Adrenal gland (tissue), 12 donors: ENCODE results near the gene DOCK1. TPM values are rescaled to one million over a fixed set of nuclear protein-coding genes. Genes with fewer than 3 reads are reported as not detected.

Experiments used
- DNase-seq, 7 donors: peaks; one replicate each; pipeline ENCODE4 v3.0.0-alpha.2; 2019 to 2020
- H3K27ac ChIP-seq, 5 donors: fragments of 200-600 bp; sonication (generic) in 4 of 5; 1 replicate in 3 of 5; 2 replicates in 2 of 5; pipeline versions ENCODE4 v1.5.1 to v1.8.0; 2016 to 2020; ENCODE audit warnings: mild to moderate bottlenecking in 1 of 5
- H3K27me3 ChIP-seq: fragments of 200-600 bp; 2 replicates; pipeline ENCODE4 v1.8.0; 2021
- H3K36me3 ChIP-seq, 2 donors: fragments of 200-600 bp; replicated peaks in 1 of 2; 1 replicate in 1 of 2; 2 replicates in 1 of 2; pipeline versions ENCODE4 v1.5.1 to v1.8.0; 2018 to 2022
- H3K4me1 ChIP-seq, 2 donors: fragments of 200-600 bp; replicated peaks in 1 of 2; 1 replicate in 1 of 2; 2 replicates in 1 of 2; pipeline versions ENCODE4 v1.5.1 to v1.8.0; 2018 to 2021
- H3K4me3 ChIP-seq, 4 donors: fragments of 200-600 bp; sonication (generic) in 3 of 4; one replicate each; pipeline ENCODE4 v1.5.1; 2016 to 2018
- H3K9me3 ChIP-seq, 3 donors: fragments of 200-600 bp; sonication (generic) in 1 of 3; replicated peaks in 1 of 3; 1 replicate in 2 of 3; 2 replicates in 1 of 3; pipeline versions ENCODE4 v1.5.1 to v1.8.0; 2016 to 2021
- CTCF ChIP-seq, 6 experiments: fragments of 450-650 bp in 4 of 6; fragments of 200-600 bp in 2 of 6; sonication (generic) in 1 of 6; IDR thresholded peaks; 1 replicate in 5 of 6; 2 replicates in 1 of 6; pipeline versions ENCODE4 v1.5.1 to v1.8.0; 2016 to 2021; ENCODE audit warnings: antibody characterized with exemption in 6 of 6, mild to moderate bottlenecking in 2 of 6, moderate library complexity in 1 of 6
- POLR2A ChIP-seq, 2 donors: fragments of 450-650 bp; IDR thresholded peaks; one replicate each; pipeline ENCODE4 v1.6.1; 2017; ENCODE audit warnings: antibody characterized with exemption in 2 of 2, mild to moderate bottlenecking in 2 of 2, moderate library complexity in 1 of 2
- WGBS, 4 donors: extraction: QIAGEN DNeasy Blood & Tissue Kit in 2 of 4; methylation state at CpG; one replicate each; pipeline versions ENCODE4 v1.1.5 to v1.1.7; 2013 to 2017; 5-methylcytosine and 5-hydroxymethylcytosine counted together
- intact Hi-C, 2 donors: fragments of 100-400 bp; cut with DNase I; formaldehyde crosslinking; loops; one replicate each; pipeline versions ENCODE4 v1.14.1 to v1.15.0; 2022 to 2023
- polyA plus RNA-seq, 3 donors: library from polyadenylated mRNA; stranded (reverse); fragments of 200-250 nt in 2 of 3; fragments of 350-450 nt in 1 of 3; fragmentation: Illumina TruSeq in 1 of 3; extraction: RNeasy Lipid Tissue Mini Kit (QIAGEN cat#74804) in 1 of 3; gene quantifications; one replicate each; pipeline ENCODE4 v1.2.3, GENCODE V29; 2013 to 2014
- total RNA-seq, 9 donors: library from RNA; depleted of rRNA in 4 of 9; stranded (reverse); fragments of >200 nt in 4 of 9; fragments of 120-200 nt in 1 of 9; fragmentation: NEBNext Ultra II Directional in 1 of 9; extraction: Animal tissue kit (Norgen Biotek cat#: 25700) in 1 of 9; gene quantifications; one replicate each; pipeline versions ENCODE4 v1.1.0 to v1.2.4, GENCODE V29; 2013 to 2023
- donor health status: healthy with polysubstance abuse.
- donor health status: Bipolar disorder and iron deficiency.
- donor health status: DM: yes; HTN: yes; CAD: no.
- donor health status: DM: no; HTN: no; CAD: no.
- donor health status: DM: no; HTN: no; CAD: no.
- donor health status: DM: yes; HTN: yes; CAD: no.

The DOCK1 gene
- total and polyA plus RNA-seq, 12 donors, result 8.1 to 30.4 (median 21.6) TPM

DNA sequence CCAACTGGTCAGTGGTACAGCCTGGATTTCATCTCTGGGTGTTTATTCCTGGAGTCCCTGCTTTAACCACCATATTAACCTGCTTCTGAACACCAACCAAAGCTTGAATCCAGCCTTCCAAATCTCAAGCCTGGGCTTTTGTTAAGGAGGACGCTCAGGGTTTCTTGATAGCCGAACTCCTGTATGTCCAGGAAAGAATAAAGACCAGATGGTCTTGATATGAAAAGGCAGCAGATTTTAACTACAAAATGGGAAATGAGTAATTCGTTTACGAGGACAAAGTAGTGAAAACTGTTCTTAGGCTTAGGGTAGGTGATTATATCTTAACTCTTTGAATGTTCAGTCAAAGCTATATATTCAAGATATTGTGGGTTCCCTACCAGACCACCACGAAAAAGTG is 420.3 kb downstream of the DOCK1 start:
- Histone ChIP-seq H3K27me3 (no peaks in the 10 kb centered on the region), H3K27ac (no peak overlapping the region), H3K4me3 (no peak overlapping the region), H3K4me1 (no peaks in the 10 kb centered on the region), H3K36me3 (no peaks in the 10 kb centered on the region), H3K9me3 (no peaks in the 10 kb centered on the region)
- WGBS, 4 donors, result 86 to 96% (median 93%) methylated on average over 5 of the region's 5 CpGs
- DNase-seq, result no peak
- TF ChIP-seq CTCF (IDR thresholded peaks at IDR 0.05), result no peak
- TF ChIP-seq POLR2A (IDR thresholded peaks at IDR 0.05), result no peak
- intact Hi-C loops, result no loop called here

- no peak overlapping the region for H3K4me3 ChIP-seq
- intact Hi-C loops, result no loop called here
- no peaks in the 10 kb centered on the region for H3K36me3 ChIP-seq
- no peak for DNase-seq
- no peaks in the 10 kb centered on the region for H3K27me3 ChIP-seq
- H3K4me1 ChIP-seq, result no peaks in the 10 kb centered on the region
- TF ChIP-seq POLR2A (IDR thresholded peaks at IDR 0.05), result no peak
- TF ChIP-seq CTCF (IDR thresholded peaks at IDR 0.05), result no peak
- no peaks in the 10 kb centered on the region for H3K9me3 ChIP-seq
- WGBS, 4 donors, result 82 to 100% (median 93%) methylated on average over 3 of the region's 3 CpGs
- H3K27ac ChIP-seq, result no peak overlapping the region
These were observed 421.7 kb downstream of the DOCK1 start for GRCh38 chr10:127326883-127327282.

- Histone ChIP-seq H3K27me3 (no peaks in the 10 kb centered on the region), H3K27ac (no peak overlapping the region), H3K4me1 (no peaks in the 10 kb centered on the region), H3K4me3 (no peak overlapping the region), H3K36me3 (no peaks in the 10 kb centered on the region), H3K9me3 (no peaks in the 10 kb centered on the region)
- no peak for DNase-seq
- WGBS, 4 donors, result 86 to 97% (median 91%) methylated on average over 6 of the region's 6 CpGs
- TF ChIP-seq CTCF (IDR thresholded peaks at IDR 0.05) (no peak), POLR2A (IDR thresholded peaks at IDR 0.05) (no peak)
- intact Hi-C loops, result no loop called here
These were observed 426.5 kb downstream of the DOCK1 start for GRCh38 chr10:127331696-127332095.

DNA sequence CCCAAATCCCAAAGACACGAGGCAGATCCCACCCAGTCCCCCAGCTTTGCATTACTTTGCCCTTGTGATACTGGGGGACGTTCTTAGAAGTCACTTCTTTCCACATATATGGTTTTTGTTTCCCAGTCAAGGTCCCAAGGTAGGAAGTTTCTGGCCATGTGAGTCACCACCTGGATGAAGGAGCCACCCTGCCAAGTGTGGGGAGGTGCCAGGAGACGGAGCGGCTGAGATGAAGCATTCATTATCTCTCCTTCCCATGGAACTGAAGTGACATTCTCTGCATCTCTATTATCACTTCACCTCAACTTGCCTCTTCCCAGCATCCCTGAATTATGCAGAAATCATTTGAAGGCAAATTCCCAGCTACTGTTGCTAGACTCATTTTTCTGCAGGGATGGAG is 427.4 kb downstream of the DOCK1 start:
- H3K27ac ChIP-seq, result no peak overlapping the region
- DNase-seq, result no peak
- no peak for TF ChIP-seq CTCF (IDR thresholded peaks at IDR 0.05)
- TF ChIP-seq POLR2A (IDR thresholded peaks at IDR 0.05), result no peak
- no peaks in the 10 kb centered on the region for H3K27me3 ChIP-seq
- H3K36me3 ChIP-seq, result no peaks in the 10 kb centered on the region
- intact Hi-C loops, result no loop called here
- no peak overlapping the region for H3K4me3 ChIP-seq
- H3K4me1 ChIP-seq, result no peaks in the 10 kb centered on the region
- no peaks in the 10 kb centered on the region for H3K9me3 ChIP-seq
- WGBS, 4 donors, result 74 to 89% (median 81%) methylated on average over 4 of the region's 4 CpGs
